SU-DHL-6 (cell line): ENCODE results near the gene SLC4A3.

Experiments
- H2AFZ ChIP-seq: fragments of 200-600 bp; sonication (generic); 2 replicates; pipeline ENCODE4 v1.6.1; 2014; ENCODE audit warnings: low read depth, mild to moderate bottlenecking, moderate library complexity, mixed read lengths, antibody characterized with exemption, low read length; ENCODE audit not compliant: severe bottlenecking
- H3F3A ChIP-seq: fragments of 200-600 bp; shearing (Covaris generic); 2 replicates; pipeline ENCODE4 v1.6.0; 2016; ENCODE audit warnings: antibody characterized with exemption, mild to moderate bottlenecking; ENCODE audit not compliant: insufficient read depth
- H3K27ac ChIP-seq: fragments of 200-600 bp; sonication (generic); 2 replicates; pipeline ENCODE4 v1.5.1; 2016; ENCODE audit warnings: low read depth, mild to moderate bottlenecking, low read length, moderate library complexity, mixed read lengths
- H3K27me3 ChIP-seq: fragments of 200-600 bp; sonication (generic), shearing (Covaris generic); 2 replicates; pipeline ENCODE4 v1.6.0; 2014; ENCODE audit warnings: mild to moderate bottlenecking, low read length
- H3K36me3 ChIP-seq: fragments of 200-600 bp; sonication (generic); 2 replicates; pipeline ENCODE4 v1.6.1; 2014; ENCODE audit warnings: mild to moderate bottlenecking, low read length, mixed read lengths
- H3K4me2 ChIP-seq: fragments of 300-600, 200-600 bp; shearing (Covaris generic), sonication (generic); 2 replicates; pipeline ENCODE4 v1.6.0; 2014; ENCODE audit warnings: low read length, low read depth, mild to moderate bottlenecking; ENCODE audit not compliant: poor library complexity, severe bottlenecking
- H3K4me3 ChIP-seq: fragments of 200-600 bp; sonication (generic); 2 replicates; pipeline ENCODE4 v1.5.1; 2014; ENCODE audit warnings: antibody characterized with exemption, low read length, mild to moderate bottlenecking, mixed read lengths; ENCODE audit not compliant: insufficient read depth, poor library complexity, severe bottlenecking
- H3K79me2 ChIP-seq: fragments of 200-600 bp; sonication (generic); 2 replicates; pipeline ENCODE4 v1.6.1; 2014; ENCODE audit warnings: mild to moderate bottlenecking, low read length, moderate library complexity; ENCODE audit not compliant: insufficient read depth
- H3K9ac ChIP-seq: fragments of 200-600 bp; sonication (generic); 2 replicates; pipeline ENCODE4 v1.7.0; 2014; ENCODE audit warnings: mild to moderate bottlenecking, low read length
- H3K9me2 ChIP-seq: fragments of 200-600 bp; sonication (generic); replicated peaks from 2 replicates; pipeline ENCODE4 v1.6.1; 2014; ENCODE audit warnings: low read length; ENCODE audit not compliant: insufficient read depth
- H3K9me3 ChIP-seq: fragments of 200-600 bp; sonication (generic); 2 replicates; pipeline ENCODE4 v1.6.1; 2014; ENCODE audit warnings: low read length, mixed read lengths; ENCODE audit not compliant: insufficient read depth
- H4K20me1 ChIP-seq: fragments of 200-600 bp; sonication (generic); 2 replicates; pipeline ENCODE4 v1.6.1; 2014; ENCODE audit warnings: low read depth, mild to moderate bottlenecking, antibody characterized with exemption, low read length, moderate library complexity, mixed read lengths
- EZH2phosphoT487 ChIP-seq: fragments of 200-600 bp; sonication (generic), shearing (Covaris generic); conservative IDR thresholded peaks from 2 replicates; pipeline ENCODE4 v1.6.1; 2018; ENCODE audit warnings: mild to moderate bottlenecking, antibody characterized with exemption, low read length, moderate library complexity, mixed read lengths
- TF ChIP-seq, protein P1 (sequence below): fragments of 200-600 bp; sonication (generic); IDR thresholded peaks from one replicate; pipeline ENCODE4 v1.5.1; 2017; ENCODE audit warnings: antibody characterized with exemption, mild to moderate bottlenecking, low read length, moderate library complexity; ENCODE audit not compliant: insufficient read depth, poor library complexity, severe bottlenecking

Gene SLC4A3

DNA sequence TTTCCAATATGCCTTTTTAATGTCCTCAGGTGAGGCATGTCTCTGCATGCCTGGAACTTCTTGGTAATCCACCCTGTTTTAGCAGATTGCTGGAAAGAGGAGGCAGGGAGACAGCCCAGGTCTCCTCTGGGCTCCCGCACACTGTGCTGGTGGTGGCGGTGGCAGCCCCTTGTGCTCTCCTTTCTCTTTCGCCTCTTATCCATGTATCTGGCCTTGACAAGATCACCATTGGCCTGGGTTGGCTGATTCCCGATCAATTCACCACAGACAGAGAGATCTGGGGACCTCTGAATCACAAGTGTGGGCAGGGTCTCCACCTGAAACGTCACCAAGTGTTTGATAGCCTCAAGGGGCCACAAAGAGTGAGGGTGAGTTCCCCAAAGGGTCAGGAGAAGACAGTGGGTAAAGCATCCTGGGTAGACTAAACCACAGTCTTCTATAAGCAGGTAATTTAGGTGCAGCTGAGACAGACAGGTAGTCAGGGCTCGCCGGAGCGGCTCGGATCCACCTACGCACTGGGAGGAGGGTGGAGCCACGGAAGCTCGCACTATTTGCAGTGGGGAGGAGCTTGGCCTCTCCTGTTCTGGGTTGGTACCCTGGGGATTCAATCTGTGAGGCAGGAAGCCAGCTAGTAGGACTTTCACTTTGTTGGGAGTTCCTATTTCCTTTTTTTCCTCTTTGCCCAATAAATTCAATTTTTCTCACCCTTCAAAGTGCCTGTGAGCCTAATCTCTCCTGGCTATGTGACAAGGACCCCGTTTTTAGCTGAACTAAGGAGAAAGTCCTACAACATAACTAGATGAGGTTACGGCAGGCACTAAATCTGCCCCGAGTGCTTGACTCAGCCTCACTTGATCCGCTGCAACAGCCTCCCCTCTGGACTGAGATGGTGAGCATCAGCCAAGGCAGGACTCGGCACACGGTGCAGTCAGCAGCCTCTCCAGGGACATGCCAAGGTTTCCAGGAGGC lies 57.6 kb downstream of the SLC4A3 start:
- Histone ChIP-seq H3K4me2 (peak overlapping the region; percentile 28), H3F3A (no peaks in the 10 kb centered on the region), H3K27ac (no peak overlapping the region), H3K79me2 (no peaks in the 10 kb centered on the region), H3K4me3 (peak overlapping the region; percentile 32), H3K9ac (no peak overlapping the region), H2AFZ (no peak overlapping the region), H4K20me1 (no peaks in the 10 kb centered on the region), H3K9me3 (no peaks in the 10 kb centered on the region), H3K9me2 (no peaks in the 10 kb centered on the region), H3K27me3 (no peaks in the 10 kb centered on the region), H3K36me3 (no peaks in the 10 kb centered on the region)
- no peak for TF ChIP-seq EZH2phosphoT487
- TF ChIP-seq, protein P1, sequence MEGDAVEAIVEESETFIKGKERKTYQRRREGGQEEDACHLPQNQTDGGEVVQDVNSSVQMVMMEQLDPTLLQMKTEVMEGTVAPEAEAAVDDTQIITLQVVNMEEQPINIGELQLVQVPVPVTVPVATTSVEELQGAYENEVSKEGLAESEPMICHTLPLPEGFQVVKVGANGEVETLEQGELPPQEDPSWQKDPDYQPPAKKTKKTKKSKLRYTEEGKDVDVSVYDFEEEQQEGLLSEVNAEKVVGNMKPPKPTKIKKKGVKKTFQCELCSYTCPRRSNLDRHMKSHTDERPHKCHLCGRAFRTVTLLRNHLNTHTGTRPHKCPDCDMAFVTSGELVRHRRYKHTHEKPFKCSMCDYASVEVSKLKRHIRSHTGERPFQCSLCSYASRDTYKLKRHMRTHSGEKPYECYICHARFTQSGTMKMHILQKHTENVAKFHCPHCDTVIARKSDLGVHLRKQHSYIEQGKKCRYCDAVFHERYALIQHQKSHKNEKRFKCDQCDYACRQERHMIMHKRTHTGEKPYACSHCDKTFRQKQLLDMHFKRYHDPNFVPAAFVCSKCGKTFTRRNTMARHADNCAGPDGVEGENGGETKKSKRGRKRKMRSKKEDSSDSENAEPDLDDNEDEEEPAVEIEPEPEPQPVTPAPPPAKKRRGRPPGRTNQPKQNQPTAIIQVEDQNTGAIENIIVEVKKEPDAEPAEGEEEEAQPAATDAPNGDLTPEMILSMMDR, result no peak

DNA sequence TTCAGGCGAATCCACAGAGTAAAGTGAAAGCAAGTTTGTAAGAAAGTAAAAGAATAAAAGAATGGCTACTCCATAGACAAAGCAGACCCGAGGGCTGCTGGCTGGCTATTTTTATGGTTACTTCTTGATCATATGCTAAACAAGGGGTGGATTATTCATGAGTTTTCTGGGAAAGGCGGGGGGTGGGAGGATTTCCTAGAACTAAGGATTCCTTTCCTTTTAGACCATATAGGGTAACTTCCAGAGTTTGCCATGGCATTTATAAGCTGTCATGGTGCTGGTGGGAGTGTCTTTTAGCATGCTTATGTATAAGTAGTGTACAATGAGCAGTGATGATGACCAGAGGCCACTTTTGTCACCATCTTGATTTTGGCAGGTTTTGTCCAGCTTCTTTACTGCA lies 59.8 kb downstream of the SLC4A3 start:
- Histone ChIP-seq H3K27ac (no peak overlapping the region), H3K27me3 (no peaks in the 10 kb centered on the region), H3K4me2 (no peak overlapping the region), H3F3A (no peaks in the 10 kb centered on the region), H3K36me3 (no peaks in the 10 kb centered on the region), H3K79me2 (no peaks in the 10 kb centered on the region), H3K9me3 (no peaks in the 10 kb centered on the region), H3K9ac (no peak overlapping the region), H3K9me2 (no peaks in the 10 kb centered on the region), H3K4me3 (no peak overlapping the region), H4K20me1 (no peaks in the 10 kb centered on the region), H2AFZ (no peak overlapping the region)
- TF ChIP-seq EZH2phosphoT487, result no peak
- TF ChIP-seq, protein P1, result no peak

DNA sequence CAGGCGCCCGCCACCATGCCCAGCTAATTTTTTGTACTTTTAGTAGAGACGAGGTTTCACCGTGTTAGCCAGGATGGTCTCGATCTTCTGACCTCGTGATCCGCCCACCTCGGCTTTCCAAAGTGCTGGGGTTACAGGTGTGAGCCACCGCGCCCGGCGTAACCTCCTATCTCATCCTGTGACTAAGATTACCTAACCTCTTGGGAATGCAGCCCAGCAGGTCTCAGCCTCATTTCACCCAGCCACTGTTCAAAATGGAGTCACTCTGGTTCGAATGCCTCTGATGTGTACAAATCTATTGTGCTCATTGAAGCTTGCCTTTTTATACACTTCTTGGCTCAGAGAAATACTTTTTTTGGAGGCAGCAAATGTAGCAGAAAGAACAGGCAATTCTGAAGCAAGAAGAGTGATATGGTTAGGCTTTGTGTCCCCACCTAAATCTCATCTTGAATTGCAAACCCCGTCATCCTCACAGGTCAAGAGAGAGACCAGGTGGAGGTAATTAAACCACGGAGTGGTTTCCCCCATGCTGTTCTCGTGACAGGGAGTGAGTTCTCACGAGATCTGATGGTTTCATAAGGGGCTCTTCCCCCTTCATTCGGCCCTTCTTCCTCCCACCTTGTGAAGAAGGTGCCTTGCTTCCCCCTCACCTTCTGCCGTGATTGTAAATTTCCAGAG lies 60.6 kb downstream of the SLC4A3 start:
- Histone ChIP-seq H3K36me3 (no peaks in the 10 kb centered on the region), H3K27me3 (no peaks in the 10 kb centered on the region), H2AFZ (no peak overlapping the region), H4K20me1 (no peaks in the 10 kb centered on the region), H3K4me2 (no peak overlapping the region), H3K9me3 (no peaks in the 10 kb centered on the region), H3K9me2 (no peaks in the 10 kb centered on the region), H3K79me2 (no peaks in the 10 kb centered on the region), H3K4me3 (no peak overlapping the region), H3F3A (no peaks in the 10 kb centered on the region), H3K27ac (no peak overlapping the region), H3K9ac (no peak overlapping the region)
- no peak for TF ChIP-seq EZH2phosphoT487
- TF ChIP-seq, protein P1, result no peak
